Neuronal stem cell (in vitro differentiated cells): ENCODE data around the gene RHBDL3.
A peak's percentile ranks its signal among the peaks of the same experiment; 100 is the strongest.
"Not testable (repeated sequence)": the region's sequence is repeated elsewhere in the genome, so short reads cannot be mapped to it uniquely, and the experiment has no call there.

Source experiments
- DNase-seq: peaks from one replicate; pipeline ENCODE4 v3.0.0-alpha.2; 2013; ENCODE audit warnings: low spot score
- H2AFZ ChIP-seq: one replicate; pipeline ENCODE4 v1.6.1; 2013; ENCODE audit warnings: mild to moderate bottlenecking, low read length, inconsistent platforms
- H2AK5ac ChIP-seq: 2 replicates; pipeline ENCODE4 v1.6.1; 2013; ENCODE audit warnings: low read depth, mild to moderate bottlenecking, inconsistent platforms, low read length, moderate library complexity, mixed read lengths
- H2BK120ac ChIP-seq: 2 replicates; pipeline ENCODE4 v1.6.1; 2013; ENCODE audit warnings: low read depth, mild to moderate bottlenecking, inconsistent platforms, low read length, moderate library complexity, mixed read lengths
- H2BK12ac ChIP-seq: one replicate; pipeline ENCODE4 v1.6.1; 2013; ENCODE audit warnings: low read length, inconsistent platforms
- H2BK15ac ChIP-seq: 2 replicates; pipeline ENCODE4 v1.6.1; 2013; ENCODE audit warnings: mild to moderate bottlenecking, low read length, inconsistent platforms, mixed read lengths
- H2BK5ac ChIP-seq: one replicate; pipeline ENCODE4 v1.6.1; 2013; ENCODE audit warnings: inconsistent platforms, mild to moderate bottlenecking, low read length, moderate library complexity
- H3K14ac ChIP-seq: one replicate; pipeline ENCODE4 v1.6.1; 2013; ENCODE audit warnings: low read length, inconsistent platforms
- H3K18ac ChIP-seq: 2 replicates; pipeline ENCODE4 v1.6.1; 2013; ENCODE audit warnings: low read length, inconsistent platforms
- H3K23ac ChIP-seq: 2 replicates; pipeline ENCODE4 v1.6.1; 2013; ENCODE audit warnings: low read depth, mild to moderate bottlenecking, mixed read lengths, low read length, inconsistent platforms; ENCODE audit not compliant: poor library complexity
- H3K27ac ChIP-seq: replicated peaks from 3 replicates; pipeline ENCODE4 v1.5.1; 2013; ENCODE audit warnings: low read length, inconsistent platforms
- H3K27me3 ChIP-seq, 3 experiments: 2 replicates each; pipeline ENCODE4 v1.6.1; 2013; ENCODE audit warnings: low read length in 3 of 3, mild to moderate bottlenecking in 2 of 3, inconsistent platforms in 1 of 3, low read depth in 1 of 3, mixed read lengths in 1 of 3, moderate library complexity in 1 of 3; ENCODE audit not compliant: control insufficient read depth in 3 of 3, insufficient read depth in 3 of 3
- H3K36me3 ChIP-seq, 2 donors: replicated peaks in 1 of 2; 2 replicates each; pipeline ENCODE4 v1.6.1; 2013; ENCODE audit warnings: low read length in 2 of 2; ENCODE audit not compliant: control insufficient read depth in 2 of 2, insufficient read depth in 2 of 2
- H3K4ac ChIP-seq: 2 replicates; pipeline ENCODE4 v1.6.1; 2013; ENCODE audit warnings: inconsistent platforms, mild to moderate bottlenecking, low read length, moderate library complexity
- H3K4me1 ChIP-seq, 2 donors: 1 replicate in 1 of 2; 2 replicates in 1 of 2; pipeline ENCODE4 v1.6.1; 2013; ENCODE audit warnings: low read length in 2 of 2, low read depth in 1 of 2; ENCODE audit not compliant: control insufficient read depth in 2 of 2, insufficient read depth in 1 of 2
- H3K4me2 ChIP-seq: one replicate; pipeline ENCODE4 v1.6.1; 2013; ENCODE audit warnings: mild to moderate bottlenecking, low read length, inconsistent platforms; ENCODE audit not compliant: insufficient read depth, poor library complexity, severe bottlenecking
- H3K4me3 ChIP-seq, 2 donors: 2 replicates each; pipeline ENCODE4 v1.5.1; 2013; ENCODE audit warnings: low read length in 2 of 2, mild to moderate bottlenecking in 2 of 2, inconsistent platforms in 1 of 2, moderate library complexity in 1 of 2
- H3K79me1 ChIP-seq: one replicate; pipeline ENCODE4 v1.6.1; 2013; ENCODE audit warnings: low read depth, mild to moderate bottlenecking, inconsistent platforms, low read length, moderate library complexity
- H3K9ac ChIP-seq: one replicate; pipeline ENCODE4 v1.6.1; 2013; ENCODE audit warnings: mild to moderate bottlenecking, low read depth, low read length, inconsistent platforms; ENCODE audit not compliant: poor library complexity
- H3K9me3 ChIP-seq, 2 donors: replicated peaks in 1 of 2; 2 replicates each; pipeline versions ENCODE3 to v1.6.1; 2013; ENCODE audit warnings: low read length in 2 of 2, mild to moderate bottlenecking in 2 of 2, inconsistent platforms in 1 of 2, low read depth in 1 of 2, mixed read lengths in 1 of 2, moderate library complexity in 1 of 2; ENCODE audit not compliant: control insufficient read depth in 2 of 2, insufficient read depth in 1 of 2
- H4K8ac ChIP-seq: one replicate; pipeline ENCODE4 v1.6.1; 2013; ENCODE audit warnings: low read depth, mild to moderate bottlenecking, inconsistent platforms, low read length, moderate library complexity
- H4K91ac ChIP-seq: one replicate; pipeline ENCODE4 v1.6.1; 2013; ENCODE audit warnings: low read length, low read depth, mild to moderate bottlenecking, inconsistent platforms; ENCODE audit not compliant: poor library complexity
- WGBS, 2 donors: extraction: QIAGEN DNeasy Blood & Tissue Kit; methylation state at CpG; one replicate each; pipeline ENCODE4 v1.1.7; 2013; ENCODE audit warnings: missing lambda C conversion rate in 2 of 2, mixed read lengths in 1 of 2; ENCODE audit not compliant: insufficient read length in 2 of 2, insufficient replicate concordance in 1 of 2; ENCODE audit errors: extremely low coverage in 2 of 2; 5-methylcytosine and 5-hydroxymethylcytosine counted together

The RHBDL3 gene

DNA sequence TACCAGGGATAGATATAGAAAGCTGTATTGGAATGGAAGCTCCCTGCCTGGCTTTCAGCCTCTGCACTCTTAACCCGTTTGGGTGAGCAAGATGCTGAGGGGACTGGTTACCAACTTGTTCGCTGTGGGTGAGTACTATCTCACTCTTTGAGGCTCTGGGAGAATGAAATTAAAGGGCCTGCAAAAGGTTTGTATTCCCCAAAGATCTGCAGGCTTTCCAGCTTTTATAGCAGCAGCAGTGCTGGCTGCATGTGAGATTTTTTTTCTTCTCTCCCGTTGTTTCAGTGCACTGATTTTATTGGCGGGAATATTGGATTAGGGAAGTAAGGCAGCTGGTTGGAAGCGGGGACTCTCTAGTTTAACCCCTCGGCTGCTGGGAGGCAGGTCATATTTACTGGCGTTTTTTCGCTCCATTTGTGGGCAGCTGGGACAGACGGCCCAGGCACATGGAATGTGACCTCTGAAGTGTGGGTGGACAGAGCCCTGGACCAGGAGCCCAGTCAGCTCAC is 45.5 kb downstream of the RHBDL3 start:
- no peak overlapping the region for H3K4me2 ChIP-seq
- no peak overlapping the region for H2AK5ac ChIP-seq
- H3K9ac ChIP-seq = no peak overlapping the region
- H2BK12ac ChIP-seq = no peak overlapping the region
- H3K79me1 ChIP-seq = no peaks in the 10 kb centered on the region
- H4K91ac ChIP-seq = no peak overlapping the region
- H3K18ac ChIP-seq = peak overlapping the region; percentile 84
- peak overlapping the region in 1 of 2 donors; percentile 11 for H3K4me3 ChIP-seq
- H3K27ac ChIP-seq = no peak overlapping the region
- H3K36me3 ChIP-seq = no peaks in the 10 kb centered on the region
- H2BK15ac ChIP-seq = no peak overlapping the region
- H4K8ac ChIP-seq = no peak overlapping the region
- DNase-seq = no peak
- peaks cover 0 to 5% of the 10 kb centered on the region in 2 donors for H3K9me3 ChIP-seq
- WGBS, 2 donors = no CpG with 5 or more reads among the region's 9 CpGs
- H3K4ac ChIP-seq = no peak overlapping the region
- H2AFZ ChIP-seq = peak overlapping the region; percentile 84
- H2BK120ac ChIP-seq = no peak overlapping the region
- peaks cover 9 to 19% of the 10 kb centered on the region in 2 donors for H3K4me1 ChIP-seq
- H3K27me3 ChIP-seq = no peaks in the 10 kb centered on the region
- H3K14ac ChIP-seq = no peak overlapping the region
- peak overlapping the region; percentile 27 for H2BK5ac ChIP-seq
- H3K23ac ChIP-seq = no peak overlapping the region

DNA sequence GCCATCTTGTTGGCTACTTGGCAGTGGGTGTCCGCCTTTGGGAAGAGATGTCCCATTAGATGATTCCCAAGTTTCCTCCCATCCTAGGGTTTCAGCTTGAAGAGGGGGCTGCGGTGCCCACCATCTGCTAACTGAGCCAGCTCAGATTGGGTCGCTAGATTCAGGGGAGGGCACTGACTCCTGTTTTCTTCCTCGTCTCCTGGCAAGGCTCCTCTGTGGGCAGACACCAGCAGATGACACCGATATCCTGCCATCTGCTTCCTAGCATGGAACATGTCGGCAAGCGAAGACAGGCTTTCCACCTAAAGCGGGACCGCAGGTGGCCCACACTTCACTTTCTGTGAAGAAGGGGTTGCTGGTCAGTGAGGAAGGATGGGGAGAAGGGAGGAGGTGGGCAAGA is 49.0 kb downstream of the RHBDL3 start:
- no CpG with 5 or more reads among the region's 9 CpGs for WGBS, 2 donors
- H3K9me3 ChIP-seq = peaks cover 0 to 6% of the 10 kb centered on the region in 2 donors
- H2AFZ ChIP-seq = no peak overlapping the region
- H2BK12ac ChIP-seq = no peak overlapping the region
- H2BK120ac ChIP-seq = no peak overlapping the region
- no peak overlapping the region for H3K23ac ChIP-seq
- no peaks in the 10 kb centered on the region for H3K79me1 ChIP-seq
- H3K18ac ChIP-seq = no peak overlapping the region
- H3K4ac ChIP-seq = no peak overlapping the region
- H2BK5ac ChIP-seq = no peak overlapping the region
- no peak overlapping the region for H3K4me2 ChIP-seq
- H3K27me3 ChIP-seq = no peaks in the 10 kb centered on the region
- no peak overlapping the region for H2BK15ac ChIP-seq
- peaks cover 9 to 12% of the 10 kb centered on the region in 2 donors for H3K4me1 ChIP-seq
- no peak overlapping the region for H3K27ac ChIP-seq
- no peak overlapping the region for H3K4me3 ChIP-seq
- DNase-seq = no peak
- no peak overlapping the region for H4K8ac ChIP-seq
- no peak overlapping the region for H4K91ac ChIP-seq
- no peak overlapping the region for H2AK5ac ChIP-seq
- H3K14ac ChIP-seq = no peak overlapping the region
- H3K36me3 ChIP-seq = no peaks in the 10 kb centered on the region
- H3K9ac ChIP-seq = no peak overlapping the region

GRCh38 chr17:32315171-32315570 is 49.5 kb downstream of the RHBDL3 start:
- no CpG with 5 or more reads among the region's 8 CpGs for WGBS, 2 donors

GRCh38 chr17:32316653-32317052 is 51.0 kb downstream of the RHBDL3 start:
- not testable (repeated sequence) for H2BK120ac ChIP-seq, H2AFZ ChIP-seq, H3K9me3 ChIP-seq, H3K18ac ChIP-seq, H2BK12ac ChIP-seq, H2BK15ac ChIP-seq, H3K4me3 ChIP-seq, H3K27ac ChIP-seq, H4K91ac ChIP-seq, H3K4ac ChIP-seq, H3K9ac ChIP-seq, H4K8ac ChIP-seq, H2BK5ac ChIP-seq, H3K23ac ChIP-seq, H2AK5ac ChIP-seq, H3K4me2 ChIP-seq, DNase-seq, H3K79me1 ChIP-seq, H3K27me3 ChIP-seq, H3K4me1 ChIP-seq, H3K14ac ChIP-seq, H3K36me3 ChIP-seq
- WGBS, 2 donors = no CpG with 5 or more reads among the region's 5 CpGs

More at GRCh38 chr17:32315171-32315570, 49.5 kb downstream of the RHBDL3 start:
- Histone ChIP-seq H3K27ac (no peak overlapping the region), H3K18ac (no peak overlapping the region), H3K4me3 (no peak overlapping the region), H3K79me1 (no peaks in the 10 kb centered on the region), H3K36me3 (no peaks in the 10 kb centered on the region), H2BK15ac (no peak overlapping the region), H4K8ac (no peak overlapping the region), H3K27me3 (no peaks in the 10 kb centered on the region), H2BK12ac (no peak overlapping the region), H4K91ac (no peak overlapping the region), H3K9ac (no peak overlapping the region), H2AK5ac (no peak overlapping the region), H2BK5ac (no peak overlapping the region), H3K14ac (no peak overlapping the region), H3K4me1 (peaks cover 9 to 12% of the 10 kb centered on the region in 2 donors), H3K23ac (no peak overlapping the region), H2BK120ac (no peak overlapping the region), H3K9me3 (peaks cover 0 to 6% of the 10 kb centered on the region in 2 donors), H3K4me2 (no peak overlapping the region), H2AFZ (no peak overlapping the region), H3K4ac (no peak overlapping the region)
- DNase-seq = no peak
